ENCODE data around the gene INTS3.

Gene INTS3

DNA sequence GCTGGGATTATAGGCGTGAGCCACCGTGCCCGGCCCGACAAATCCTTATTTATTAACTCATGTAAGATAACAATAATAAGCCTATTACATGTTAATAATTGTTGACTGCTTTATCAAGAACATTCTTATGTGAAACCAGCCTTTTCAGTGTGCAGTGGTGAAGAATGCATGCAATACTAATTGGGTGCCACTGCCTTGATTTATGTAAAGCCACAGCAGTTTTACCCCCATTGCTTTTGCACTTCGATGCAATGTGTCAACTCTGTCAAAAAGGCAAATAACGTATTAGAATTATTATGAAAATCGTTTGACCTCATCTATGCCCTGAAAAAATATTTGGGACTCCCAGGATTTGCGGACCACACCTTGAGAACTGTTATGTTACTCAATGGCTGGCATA is 31.1 kb upstream of the INTS3 start:
- TF ChIP-seq YY1 (IDR thresholded peaks at IDR 0.05; ENCODE audit: insufficient read depth, insufficient read length) (no peak), ZNF274 (IDR thresholded peaks at IDR 0.05; ENCODE audit: low read depth, low read length) (no peak), SUZ12 (IDR thresholded peaks at IDR 0.05; ENCODE audit: extremely low read depth, insufficient read depth, insufficient read length) (no peak)
- DNase-seq (ENCODE audit: low read depth, low spot score), result no peak
- Histone ChIP-seq H3K9ac (ENCODE audit: insufficient read length, low read depth) (no peak overlapping the region), H3K4me1 (ENCODE audit: insufficient read depth, insufficient read length) (peaks cover 18% of the 10 kb centered on the region), H3K4me3 (ENCODE audit: insufficient read length, low read depth) (no peak overlapping the region), H3K9me3 (ENCODE audit: insufficient read depth, low read length) (no peaks in the 10 kb centered on the region), H3K36me3 (ENCODE audit: insufficient read depth, insufficient read length, low read length) (no peaks in the 10 kb centered on the region), H3K27me3 (ENCODE audit: insufficient read depth, insufficient read length) (no peaks in the 10 kb centered on the region)

- H3K9me3 ChIP-seq (ENCODE audit: insufficient read depth, low read length), result no peaks in the 10 kb centered on the region
- TF ChIP-seq ZNF274 (IDR thresholded peaks at IDR 0.05; ENCODE audit: low read depth, low read length) (no peak), YY1 (IDR thresholded peaks at IDR 0.05; ENCODE audit: insufficient read depth, insufficient read length) (no peak)
- no peaks in the 10 kb centered on the region for H3K36me3 ChIP-seq (ENCODE audit: insufficient read depth, insufficient read length, low read length)
- no peaks in the 10 kb centered on the region for H3K27me3 ChIP-seq (ENCODE audit: insufficient read depth, insufficient read length)
- DNase-seq (ENCODE audit: low read depth, low spot score), result peak; percentile 78
- H3K9ac ChIP-seq (ENCODE audit: insufficient read length, low read depth), result peak overlapping the region; percentile 6
- no peak overlapping the region for H3K4me3 ChIP-seq (ENCODE audit: insufficient read length, low read depth)
- peaks cover 18% of the 10 kb centered on the region for H3K4me1 ChIP-seq (ENCODE audit: insufficient read depth, insufficient read length)
Measured at GRCh38 chr1:153697191-153698019, 30.4 kb upstream of the INTS3 start.

GRCh38 chr1:153698020-153698922 is 29.6 kb upstream of the INTS3 start:
- H3K4me1 ChIP-seq (ENCODE audit: insufficient read depth, insufficient read length), result peaks cover 18% of the 10 kb centered on the region
- no peaks in the 10 kb centered on the region for H3K27me3 ChIP-seq (ENCODE audit: insufficient read depth, insufficient read length)
- no peaks in the 10 kb centered on the region for H3K9me3 ChIP-seq (ENCODE audit: insufficient read depth, low read length)
- H3K9ac ChIP-seq (ENCODE audit: insufficient read length, low read depth), result peak overlapping the region; percentile 33
- no peak for DNase-seq (ENCODE audit: low read depth, low spot score)
- no peak overlapping the region for H3K4me3 ChIP-seq (ENCODE audit: insufficient read length, low read depth)
- H3K36me3 ChIP-seq (ENCODE audit: insufficient read depth, insufficient read length, low read length), result no peaks in the 10 kb centered on the region
- TF ChIP-seq ZNF274 (IDR thresholded peaks at IDR 0.05; ENCODE audit: low read depth, low read length), result no peak
- TF ChIP-seq YY1 (IDR thresholded peaks at IDR 0.05; ENCODE audit: insufficient read depth, insufficient read length), result no peak
- no peak for TF ChIP-seq SUZ12 (IDR thresholded peaks at IDR 0.05; ENCODE audit: extremely low read depth, insufficient read depth, insufficient read length)

- H3K9me3 ChIP-seq (ENCODE audit: insufficient read depth, low read length), result no peaks in the 10 kb centered on the region
- DNase-seq (ENCODE audit: low read depth, low spot score), result no peak
Measured at GRCh38 chr1:153698923-153699714, 28.7 kb upstream of the INTS3 start.

GRCh38 chr1:153699768-153700167 is 28.1 kb upstream of the INTS3 start:
- no peaks in the 10 kb centered on the region for H3K9me3 ChIP-seq (ENCODE audit: insufficient read depth, low read length)
- no peak overlapping the region for H3K4me3 ChIP-seq (ENCODE audit: insufficient read length, low read depth)
- no peak overlapping the region for H3K9ac ChIP-seq (ENCODE audit: insufficient read length, low read depth)
- DNase-seq (ENCODE audit: low read depth, low spot score), result no peak
- TF ChIP-seq SUZ12 (IDR thresholded peaks at IDR 0.05; ENCODE audit: extremely low read depth, insufficient read depth, insufficient read length), result no peak
- TF ChIP-seq YY1 (IDR thresholded peaks at IDR 0.05; ENCODE audit: insufficient read depth, insufficient read length), result no peak
- TF ChIP-seq ZNF274 (IDR thresholded peaks at IDR 0.05; ENCODE audit: low read depth, low read length), result no peak
- H3K4me1 ChIP-seq (ENCODE audit: insufficient read depth, insufficient read length), result peaks cover 18% of the 10 kb centered on the region
- no peaks in the 10 kb centered on the region for H3K27me3 ChIP-seq (ENCODE audit: insufficient read depth, insufficient read length)
- H3K36me3 ChIP-seq (ENCODE audit: insufficient read depth, insufficient read length, low read length), result no peaks in the 10 kb centered on the region

More at GRCh38 chr1:153698923-153699714, 28.7 kb upstream of the INTS3 start:
- Histone ChIP-seq H3K4me3 (ENCODE audit: insufficient read length, low read depth) (no peak overlapping the region), H3K4me1 (ENCODE audit: insufficient read depth, insufficient read length) (peaks cover 18% of the 10 kb centered on the region), H3K9ac (ENCODE audit: insufficient read length, low read depth) (no peak overlapping the region), H3K36me3 (ENCODE audit: insufficient read depth, insufficient read length, low read length) (no peaks in the 10 kb centered on the region), H3K27me3 (ENCODE audit: insufficient read depth, insufficient read length) (no peaks in the 10 kb centered on the region)
- TF ChIP-seq ZNF274 (IDR thresholded peaks at IDR 0.05; ENCODE audit: low read depth, low read length) (no peak), SUZ12 (IDR thresholded peaks at IDR 0.05; ENCODE audit: extremely low read depth, insufficient read depth, insufficient read length) (no peak), YY1 (IDR thresholded peaks at IDR 0.05; ENCODE audit: insufficient read depth, insufficient read length) (no peak)

DNA sequence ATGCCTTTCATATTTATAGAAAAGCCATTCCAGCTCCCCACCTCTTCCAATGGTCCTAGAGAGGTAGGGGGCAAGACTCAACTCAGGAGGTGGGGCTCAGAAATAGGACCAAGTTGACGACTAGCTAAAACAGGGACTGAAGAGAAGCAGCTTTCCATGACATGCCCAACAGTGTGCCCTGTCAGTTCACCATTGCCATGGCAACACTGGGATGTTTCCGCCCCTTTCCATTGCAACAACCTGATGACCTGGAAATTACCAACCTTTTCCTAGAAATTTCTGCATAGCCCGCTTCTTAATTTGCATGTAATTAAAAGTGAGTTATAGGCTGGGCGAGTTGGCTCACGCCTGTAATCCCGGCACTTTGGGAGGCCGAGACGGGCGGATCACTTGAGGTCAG is 22.4 kb upstream of the INTS3 start:
- no peak overlapping the region for H3K4me3 ChIP-seq (ENCODE audit: insufficient read length, low read depth)
- no peak for TF ChIP-seq ZNF274 (IDR thresholded peaks at IDR 0.05; ENCODE audit: low read depth, low read length)
- no peak for TF ChIP-seq YY1 (IDR thresholded peaks at IDR 0.05; ENCODE audit: insufficient read depth, insufficient read length)
- no peak for TF ChIP-seq SUZ12 (IDR thresholded peaks at IDR 0.05; ENCODE audit: extremely low read depth, insufficient read depth, insufficient read length)
- H3K36me3 ChIP-seq (ENCODE audit: insufficient read depth, insufficient read length, low read length), result no peaks in the 10 kb centered on the region
- H3K9me3 ChIP-seq (ENCODE audit: insufficient read depth, low read length), result no peaks in the 10 kb centered on the region
- H3K27me3 ChIP-seq (ENCODE audit: insufficient read depth, insufficient read length), result no peaks in the 10 kb centered on the region
- no peak for DNase-seq (ENCODE audit: low read depth, low spot score)
- H3K9ac ChIP-seq (ENCODE audit: insufficient read length, low read depth), result no peak overlapping the region
- H3K4me1 ChIP-seq (ENCODE audit: insufficient read depth, insufficient read length), result peaks cover 1% of the 10 kb centered on the region
